ENCODE measurements around the gene MRPL42.

GRCh38 chr12:93441081-93441616 is 26.2 kb upstream of the MRPL42 start:
- TF ChIP-seq CTCF (tag by site-specific recombination; IDR thresholded peaks at IDR 0.05), result no peak
- no peak for TF ChIP-seq REST (tag by site-specific recombination; IDR thresholded peaks at IDR 0.05)
- TF ChIP-seq ZNF23 (tag by site-specific recombination; IDR thresholded peaks at IDR 0.05; ENCODE audit: borderline replicate concordance), result no peak
- TF ChIP-seq ZNF248 (tag by site-specific recombination; IDR thresholded peaks at IDR 0.05), result no peak
- TF ChIP-seq ZNF449 (tag by site-specific recombination; IDR thresholded peaks at IDR 0.05), result no peak
